ENCODE measurements around the gene MCCC1. TPM values are rescaled to one million over a fixed set of nuclear protein-coding genes. Genes with fewer than 3 reads are reported as not detected.

The MCCC1 gene
- total and polyA plus RNA-seq, 8 donors, result 16.5 to 83.9 (median 42.6) TPM

DNA sequence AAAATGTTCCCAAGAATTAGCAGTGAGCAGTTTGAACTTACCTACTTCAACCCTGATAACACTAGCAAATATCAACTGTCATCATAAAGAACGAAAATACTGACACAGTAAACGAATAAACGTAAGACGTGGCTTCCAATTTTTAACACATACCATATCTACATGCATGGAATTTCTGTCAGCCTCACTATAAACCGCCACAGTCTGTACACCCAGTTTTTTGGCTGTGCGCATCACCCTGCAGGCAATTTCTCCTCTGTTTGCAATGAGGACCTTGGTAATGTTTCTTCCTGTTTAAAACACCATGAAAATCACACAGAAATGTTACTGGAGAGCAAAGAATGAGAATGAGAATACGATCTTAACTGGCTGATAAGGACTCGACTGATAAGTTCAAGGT, 7.0 kb downstream of the MCCC1 start:
- intact Hi-C loops (cut with DNase I; ENCODE audit: low total_unique reads), result no loop called here
- Histone ChIP-seq H3K27me3 (no peaks in the 10 kb centered on the region), H3K4me3 (no peak overlapping the region), H3K27ac (no peak overlapping the region), H3K36me3 (peaks cover 26 to 59% (median 56%) of the 10 kb centered on the region in 4 donors), H3K4me1 (peaks cover 0 to 24% (median 6%) of the 10 kb centered on the region in 4 donors), H3K9me3 (no peaks in the 10 kb centered on the region)
- DNase-seq, result no peak
- WGBS, 5 donors, result 89 to 93% (median 91%) methylated on average over 8 of the region's 8 CpGs
- TF ChIP-seq POLR2A (IDR thresholded peaks at IDR 0.05) (no peak), EP300 (IDR thresholded peaks at IDR 0.05) (no peak)

DNA sequence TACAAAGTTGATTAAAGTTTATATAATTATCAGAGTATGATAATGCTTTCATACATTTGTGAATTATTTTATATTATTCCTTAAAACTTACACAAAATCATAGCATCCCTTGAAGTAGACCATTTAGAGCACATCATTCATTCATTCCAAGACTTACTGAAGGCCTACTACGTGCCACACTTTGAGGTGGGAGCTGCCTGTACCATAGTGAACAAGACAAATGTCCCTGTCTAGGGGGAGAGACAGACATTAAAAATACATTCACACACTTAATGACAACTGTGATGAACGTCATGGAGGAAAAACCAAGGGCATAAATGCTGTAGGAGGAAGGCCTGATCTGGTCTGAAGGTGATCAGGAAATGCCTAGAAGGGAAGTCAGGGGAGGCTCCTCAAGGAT, 12.1 kb downstream of the MCCC1 start:
- H3K9me3 ChIP-seq, result no peaks in the 10 kb centered on the region
- no peak overlapping the region for H3K4me3 ChIP-seq
- WGBS, 5 donors, result 82 to 89% (median 85%) methylated on average over 2 of the region's 2 CpGs
- H3K27me3 ChIP-seq, result no peaks in the 10 kb centered on the region
- H3K36me3 ChIP-seq, result peaks cover 42 to 96% (median 89%) of the 10 kb centered on the region in 4 donors
- no peak for DNase-seq
- no peak overlapping the region for H3K27ac ChIP-seq
- H3K4me1 ChIP-seq, result peaks cover 0 to 4% (median 0%) of the 10 kb centered on the region in 4 donors
- intact Hi-C loops (cut with DNase I; ENCODE audit: low total_unique reads), result no loop called here
- no peak for TF ChIP-seq POLR2AphosphoS5 (IDR thresholded peaks at IDR 0.05)
- TF ChIP-seq, protein P1, sequence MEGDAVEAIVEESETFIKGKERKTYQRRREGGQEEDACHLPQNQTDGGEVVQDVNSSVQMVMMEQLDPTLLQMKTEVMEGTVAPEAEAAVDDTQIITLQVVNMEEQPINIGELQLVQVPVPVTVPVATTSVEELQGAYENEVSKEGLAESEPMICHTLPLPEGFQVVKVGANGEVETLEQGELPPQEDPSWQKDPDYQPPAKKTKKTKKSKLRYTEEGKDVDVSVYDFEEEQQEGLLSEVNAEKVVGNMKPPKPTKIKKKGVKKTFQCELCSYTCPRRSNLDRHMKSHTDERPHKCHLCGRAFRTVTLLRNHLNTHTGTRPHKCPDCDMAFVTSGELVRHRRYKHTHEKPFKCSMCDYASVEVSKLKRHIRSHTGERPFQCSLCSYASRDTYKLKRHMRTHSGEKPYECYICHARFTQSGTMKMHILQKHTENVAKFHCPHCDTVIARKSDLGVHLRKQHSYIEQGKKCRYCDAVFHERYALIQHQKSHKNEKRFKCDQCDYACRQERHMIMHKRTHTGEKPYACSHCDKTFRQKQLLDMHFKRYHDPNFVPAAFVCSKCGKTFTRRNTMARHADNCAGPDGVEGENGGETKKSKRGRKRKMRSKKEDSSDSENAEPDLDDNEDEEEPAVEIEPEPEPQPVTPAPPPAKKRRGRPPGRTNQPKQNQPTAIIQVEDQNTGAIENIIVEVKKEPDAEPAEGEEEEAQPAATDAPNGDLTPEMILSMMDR (IDR thresholded peaks at IDR 0.05), result no peak
- TF ChIP-seq POLR2A (IDR thresholded peaks at IDR 0.05), result no peak
- no peak for TF ChIP-seq EP300 (IDR thresholded peaks at IDR 0.05)

DNA sequence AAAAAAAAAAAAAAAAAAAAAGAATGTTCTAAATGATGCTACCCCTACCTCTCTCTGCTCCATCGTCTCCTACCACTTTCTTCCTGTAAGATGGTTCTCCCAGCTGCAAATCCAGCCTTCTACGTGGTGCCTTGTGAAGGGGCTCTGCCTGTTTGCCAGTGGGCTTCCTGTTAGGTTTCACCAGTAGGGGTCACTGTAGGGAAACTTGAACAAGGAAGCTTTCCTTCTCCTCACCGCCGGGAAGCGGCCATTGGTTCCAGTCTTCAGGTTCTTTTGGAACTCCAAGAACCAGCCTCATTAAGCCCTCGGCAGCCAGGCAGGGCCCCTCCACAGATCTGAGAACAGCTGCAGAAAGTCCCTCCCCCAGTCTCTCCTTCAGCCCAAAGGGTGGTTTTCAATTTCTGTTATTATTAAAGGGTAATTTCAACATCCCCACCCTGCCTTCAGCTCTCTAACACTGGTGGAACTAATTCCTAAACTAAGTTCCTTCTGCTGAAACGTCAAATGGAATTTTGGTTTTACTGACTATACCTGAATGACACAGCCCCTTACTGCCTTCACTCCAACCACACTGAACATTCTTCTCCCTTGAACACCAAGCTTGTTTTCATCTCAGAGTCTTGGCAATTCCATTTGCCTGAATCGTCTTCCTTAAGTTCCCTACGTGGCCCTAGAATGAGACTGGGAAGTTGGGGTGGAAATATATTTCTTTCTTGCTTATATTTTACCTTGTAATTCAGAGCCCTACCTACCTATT, 13.5 kb downstream of the MCCC1 start:
- Histone ChIP-seq H3K36me3 (peaks cover 40 to 96% (median 89%) of the 10 kb centered on the region in 4 donors), H3K4me1 (peaks cover 0 to 12% (median 4%) of the 10 kb centered on the region in 4 donors), H3K27ac (no peak overlapping the region), H3K9me3 (no peaks in the 10 kb centered on the region), H3K4me3 (no peak overlapping the region), H3K27me3 (no peaks in the 10 kb centered on the region)
- intact Hi-C loops (cut with DNase I; ENCODE audit: low total_unique reads), result no loop called here
- peak in 1 of 2 donors; percentile 47 for DNase-seq
- TF ChIP-seq, protein P1 (IDR thresholded peaks at IDR 0.05), result peak in 1 of 7 experiments; percentile 24
- TF ChIP-seq EP300 (IDR thresholded peaks at IDR 0.05), result no peak
- WGBS, 5 donors, result 83 to 90% (median 87%) methylated on average over 9 of the region's 9 CpGs

DNA sequence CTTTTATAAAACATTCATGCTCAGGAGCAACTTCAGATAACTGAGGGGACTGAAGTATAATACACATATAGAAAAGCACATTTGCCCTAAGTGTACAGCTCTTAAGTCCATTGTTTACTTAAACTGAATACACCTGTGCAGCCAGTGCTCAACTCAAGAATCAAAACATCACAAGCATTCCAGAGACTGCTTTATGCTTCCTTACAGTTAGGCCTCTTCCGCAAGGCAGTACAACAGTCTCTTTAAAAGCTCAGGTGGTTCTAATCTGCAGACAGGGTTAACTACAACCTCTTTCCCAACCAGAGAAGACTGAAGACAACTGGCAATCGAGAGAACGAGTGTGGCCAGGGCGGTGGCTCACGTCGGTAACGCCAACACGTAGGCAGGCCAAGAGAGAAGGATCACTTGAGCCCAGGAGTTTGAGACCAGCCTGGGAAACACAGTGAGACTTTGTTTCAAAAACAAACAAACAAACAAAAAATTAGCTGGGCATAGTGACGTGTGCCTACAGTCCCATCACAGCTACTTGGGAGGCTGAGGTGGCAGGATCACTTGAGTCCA, 16.9 kb downstream of the MCCC1 start:
- intact Hi-C loops (cut with DNase I; ENCODE audit: low total_unique reads), result no loop called here
- Histone ChIP-seq H3K27ac (no peak overlapping the region), H3K4me3 (no peak overlapping the region), H3K9me3 (peaks cover 0 to 8% (median 0%) of the 10 kb centered on the region in 4 donors), H3K36me3 (peaks cover 24 to 92% (median 89%) of the 10 kb centered on the region in 4 donors), H3K27me3 (no peaks in the 10 kb centered on the region), H3K4me1 (peaks cover 0 to 12% (median 4%) of the 10 kb centered on the region in 4 donors)
- DNase-seq, result no peak
- no peak for TF ChIP-seq POLR2A (IDR thresholded peaks at IDR 0.05)
- TF ChIP-seq EP300 (IDR thresholded peaks at IDR 0.05), result no peak
- WGBS, 5 donors, result 66 to 75% (median 71%) methylated on average over 9 of the region's 9 CpGs

DNA sequence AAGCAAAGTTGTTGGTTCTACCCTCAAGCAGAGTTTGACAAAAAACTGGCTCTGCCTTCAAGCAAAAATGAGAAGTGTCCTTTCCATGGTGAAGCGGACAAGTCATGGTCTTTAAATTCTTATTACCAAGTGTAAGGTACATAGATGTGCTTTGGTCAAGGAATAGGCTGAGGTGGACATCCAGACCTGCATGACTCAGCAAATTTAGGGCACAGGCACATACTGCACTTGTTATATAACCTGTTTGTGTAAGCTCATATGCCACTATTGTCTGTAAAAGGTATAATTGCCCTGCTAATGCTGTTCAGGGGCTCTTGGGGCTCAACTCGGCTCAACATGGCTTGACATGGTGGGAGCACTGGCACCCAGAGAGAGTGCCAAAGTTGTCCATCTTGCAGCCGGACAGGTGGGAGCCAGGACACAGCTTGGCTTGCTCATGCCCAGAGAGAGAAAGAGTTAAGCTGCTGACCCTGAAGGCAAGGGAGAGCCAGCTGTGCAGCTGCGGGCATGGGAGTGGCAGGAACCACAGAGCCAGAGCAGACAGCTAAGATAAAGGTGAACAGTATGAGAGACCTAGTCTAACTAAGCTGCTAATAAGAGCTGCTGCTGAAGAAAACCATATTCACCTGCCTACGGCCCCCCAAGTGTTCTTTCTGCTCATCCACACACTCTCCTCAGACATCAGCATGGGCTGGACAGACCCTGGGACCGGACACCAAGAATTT, 17.7 kb downstream of the MCCC1 start:
- Histone ChIP-seq H3K4me1 (peaks cover 0 to 12% (median 4%) of the 10 kb centered on the region in 4 donors), H3K4me3 (no peak overlapping the region), H3K27me3 (no peaks in the 10 kb centered on the region), H3K36me3 (peaks cover 24 to 89% (median 84%) of the 10 kb centered on the region in 4 donors), H3K9me3 (peaks cover 0 to 8% (median 0%) of the 10 kb centered on the region in 4 donors), H3K27ac (no peak overlapping the region)
- TF ChIP-seq EP300 (IDR thresholded peaks at IDR 0.05) (no peak), POLR2A (IDR thresholded peaks at IDR 0.05) (no peak), POLR2AphosphoS5 (IDR thresholded peaks at IDR 0.05) (no peak)
- TF ChIP-seq, protein P1 (IDR thresholded peaks at IDR 0.05), result no peak
- WGBS, 5 donors, result 79 to 92% (median 88%) methylated on average over 5 to 6 of the region's 6 CpGs
- intact Hi-C loops (cut with DNase I; ENCODE audit: low total_unique reads), result no loop called here
- no peak for DNase-seq
